ENCODE results near the gene ASCL4.
"Not testable (repeated sequence)": the region's sequence is repeated elsewhere in the genome, so short reads cannot be mapped to it uniquely, and the experiment has no call there.

GRCh38 chr12:107727327-107727726 is 47.2 kb upstream of the ASCL4 start:
- TF ChIP-seq CTCF (IDR thresholded peaks at IDR 0.05; ENCODE audit: borderline replicate concordance, extremely low read depth, low read length, poor library complexity, severe bottlenecking); EZH2 (IDR thresholded peaks at IDR 0.05; ENCODE audit: borderline replicate concordance, low read depth, low read length, severe bottlenecking): not testable (repeated sequence)
